IMR-90 (cell line): ENCODE results near the gene TMEM92. TPM values are rescaled to one million over a fixed set of nuclear protein-coding genes. Genes with fewer than 3 reads are reported as not detected.
A peak's percentile ranks its signal among the peaks of the same experiment; 100 is the strongest.

Source experiments
- ATAC-seq: fragments of 200-7000 bp; cut with Tn5 transposase; 2 replicates; pipeline ENCODE4 v1.9.1; 2020; ENCODE audit warnings: low read depth, mild to moderate bottlenecking, moderate library complexity
- BruUV-seq: library from RNA; stranded (reverse); fragments of 400-500 nt; replicated peaks from 2 replicates; lab custom pipeline; 2021; lab: Mats Ljungman, UMichigan
- CTCF ChIA-PET: fragments of 300-600 bp; formaldehyde crosslinking; extraction: SDS; loops from one replicate; lab custom pipeline; 2021; ENCODE audit warnings: antibody characterized with exemption; lab: Yijun Ruan, JAX
- POLR2A ChIA-PET: fragments of 300-600 bp; sonication (Branson Sonifier 250); formaldehyde crosslinking; loops from one replicate; lab custom pipeline; 2022; ENCODE audit warnings: antibody characterized with exemption; ENCODE audit not compliant: unreplicated experiment; lab: Charles Lee
- DNase-seq: peaks from one replicate; pipeline ENCODE4 v3.0.0; 2013
- H2AFZ ChIP-seq: replicated peaks from 2 replicates; pipeline ENCODE3; 2013; ENCODE audit warnings: low read length, mild to moderate bottlenecking; ENCODE audit not compliant: poor library complexity
- H2AK5ac ChIP-seq: 2 replicates; pipeline ENCODE4 v1.6.1; 2013; ENCODE audit warnings: low read depth, low read length, inconsistent platforms
- H2AK9ac ChIP-seq: replicated peaks from 2 replicates; pipeline ENCODE3; 2013; ENCODE audit warnings: mild to moderate bottlenecking, low read depth, low read length, moderate library complexity; ENCODE audit not compliant: poor library complexity
- H2BK120ac ChIP-seq: 2 replicates; pipeline ENCODE4 v1.6.1; 2013; ENCODE audit warnings: low read depth, low read length, inconsistent platforms
- H2BK15ac ChIP-seq: 3 replicates; pipeline ENCODE4 v1.6.1; 2013; ENCODE audit warnings: low read depth, low read length, inconsistent platforms
- H2BK20ac ChIP-seq: 2 replicates; pipeline ENCODE4 v1.6.1; 2013; ENCODE audit warnings: low read depth, mild to moderate bottlenecking, inconsistent platforms, low read length, moderate library complexity
- H2BK5ac ChIP-seq: 2 replicates; pipeline ENCODE4 v1.6.1; 2013; ENCODE audit warnings: mild to moderate bottlenecking, low read depth, low read length, inconsistent platforms; ENCODE audit not compliant: poor library complexity, severe bottlenecking
- H3K14ac ChIP-seq: replicated peaks from 2 replicates; pipeline ENCODE4 v1.6.1; 2013; ENCODE audit warnings: low read depth, low read length, inconsistent platforms
- H3K18ac ChIP-seq: 2 replicates; pipeline ENCODE4 v1.6.1; 2013; ENCODE audit warnings: low read depth, low read length, control low read depth
- H3K23ac ChIP-seq: 2 replicates; pipeline ENCODE4 v1.6.1; 2013; ENCODE audit warnings: low read depth, low read length, inconsistent platforms
- H3K27ac ChIP-seq: 2 replicates; pipeline ENCODE4 v1.5.1; 2013; ENCODE audit warnings: mild to moderate bottlenecking, control low read depth, low read length; ENCODE audit not compliant: insufficient read depth
- H3K27me3 ChIP-seq: 2 replicates; pipeline ENCODE4 v1.6.1; 2013; ENCODE audit warnings: low read length; ENCODE audit not compliant: control insufficient read depth, insufficient read depth
- H3K36me3 ChIP-seq: 2 replicates; pipeline ENCODE4 v1.6.1; 2013; ENCODE audit warnings: low read length, mixed read lengths; ENCODE audit not compliant: control insufficient read depth, insufficient read depth
- H3K4ac ChIP-seq: 2 replicates; pipeline ENCODE4 v1.6.1; 2013; ENCODE audit warnings: low read depth, low read length, inconsistent platforms
- H3K4me1 ChIP-seq: 2 replicates; pipeline ENCODE4 v1.6.1; 2013; ENCODE audit warnings: low read length, mixed read lengths; ENCODE audit not compliant: control insufficient read depth, insufficient read depth
- H3K4me2 ChIP-seq: 2 replicates; pipeline ENCODE4 v1.6.1; 2013; ENCODE audit warnings: low read depth, mild to moderate bottlenecking, control low read depth, low read length, moderate library complexity
- H3K4me3 ChIP-seq: 2 replicates; pipeline ENCODE4 v1.5.1; 2013; ENCODE audit warnings: low read depth, mild to moderate bottlenecking, control low read depth, low read length, moderate library complexity; ENCODE audit not compliant: insufficient read depth
- H3K56ac ChIP-seq: 2 replicates; pipeline ENCODE4 v1.6.1; 2013; ENCODE audit warnings: low read length, inconsistent platforms; ENCODE audit not compliant: insufficient read depth; ENCODE audit errors: extremely low read depth
- H3K79me1 ChIP-seq, 2 experiments: 2 replicates each; pipeline ENCODE4 v1.6.1; 2013; ENCODE audit warnings: low read length in 2 of 2, inconsistent platforms in 1 of 2, low read depth in 1 of 2
- H3K9ac ChIP-seq: 2 replicates; pipeline ENCODE4 v1.6.1; 2013; ENCODE audit warnings: low read depth, low read length, control low read depth
- H3K9me1 ChIP-seq: 2 replicates; pipeline ENCODE4 v1.6.1; 2013; ENCODE audit warnings: low read length, inconsistent platforms; ENCODE audit not compliant: insufficient read depth
- H3K9me3 ChIP-seq: 2 replicates; pipeline ENCODE4 v1.6.1; 2013; ENCODE audit warnings: low read length; ENCODE audit not compliant: control insufficient read depth, insufficient read depth
- H4K20me1 ChIP-seq: 2 replicates; pipeline ENCODE4 v1.6.1; 2013; ENCODE audit warnings: low read length, inconsistent platforms; ENCODE audit not compliant: insufficient read depth
- H4K5ac ChIP-seq: 2 replicates; pipeline ENCODE4 v1.6.1; 2013; ENCODE audit warnings: mild to moderate bottlenecking, low read depth, low read length, control low read depth
- H4K8ac ChIP-seq, 2 experiments: 2 replicates each; pipeline ENCODE4 v1.6.1; 2013; ENCODE audit warnings: low read depth in 2 of 2, low read length in 2 of 2, control low read depth in 1 of 2, inconsistent platforms in 1 of 2
- H4K91ac ChIP-seq: 2 replicates; pipeline ENCODE4 v1.6.1; 2013; ENCODE audit warnings: low read depth, low read length, inconsistent platforms; ENCODE audit not compliant: insufficient read depth
- BHLHE40 ChIP-seq: fragments of 150-350 bp; IDR thresholded peaks from 2 replicates; pipeline ENCODE4 v1.6.1; 2016; ENCODE audit warnings: mild to moderate bottlenecking, low read depth, low read length
- CHD1 ChIP-seq: IDR thresholded peaks from 2 replicates; pipeline ENCODE4 v1.6.1; 2012; ENCODE audit warnings: low read depth, low read length, improper control_type of control experiment
- FOS ChIP-seq: fragments of 150-350 bp; IDR thresholded peaks from 2 replicates; pipeline ENCODE4 v1.6.1; 2016; ENCODE audit warnings: low read depth, low read length
- MAFK ChIP-seq: IDR thresholded peaks from 2 replicates; pipeline ENCODE4 v1.6.1; 2012; ENCODE audit warnings: low read depth, low read length, improper control_type of control experiment
- NFE2L2 ChIP-seq: fragments of 150-350 bp; IDR thresholded peaks from 2 replicates; pipeline ENCODE4 v1.6.1; 2016; ENCODE audit warnings: low read depth, mild to moderate bottlenecking, low read length
- POLR2A ChIP-seq: IDR thresholded peaks from 2 replicates; pipeline ENCODE4 v1.6.1; 2012; ENCODE audit warnings: mild to moderate bottlenecking, low read depth, low read length
- SMC3 ChIP-seq: fragments of 150-350 bp; IDR thresholded peaks from 2 replicates; pipeline ENCODE4 v1.6.1; 2016; ENCODE audit warnings: low read depth, mild to moderate bottlenecking, antibody characterized with exemption, low read length, moderate library complexity
- WGBS, 2 experiments: methylation state at CpG; one replicate each; pipeline versions ENCODE4 v1.1.5 to v1.1.7; 2013; ENCODE audit warnings: missing lambda C conversion rate in 2 of 2; ENCODE audit not compliant: insufficient read length in 1 of 2; ENCODE audit errors: extremely low coverage in 2 of 2; 5-methylcytosine and 5-hydroxymethylcytosine counted together
- dilution Hi-C: fragments of 300-500 bp; cut with HindIII; formaldehyde crosslinking; loops from one replicate; pipeline ENCODE4 v1.14.3; 2018; ENCODE audit warnings: low sequenced_read_pairs; ENCODE audit not compliant: unreplicated experiment
- in situ Hi-C: fragments of 300-500 bp; cut with MboI; formaldehyde crosslinking; loops from 3 replicates; pipeline ENCODE4 v1.14.3; 2019; ENCODE audit warnings: low sequenced_read_pairs, inconsistent platforms, mixed read lengths
- intact Hi-C: fragments of 100-400 bp; cut with micrococcal nuclease; formaldehyde crosslinking; loops from 2 replicates; pipeline ENCODE4 v1.10.0; 2022
- polyA plus RNA-seq, 3 experiments: library from polyadenylated mRNA; depleted of rRNA; stranded (reverse); fragments of >200 nt; gene quantifications; 2 replicates each; pipeline ENCODE4 v1.2.3, GENCODE V29; 2012; ENCODE audit warnings: low replicate concordance in 1 of 3
- total RNA-seq: library from RNA; depleted of rRNA; stranded (reverse); fragments of >200 nt; gene quantifications from 2 replicates; pipeline ENCODE4 v1.2.3, GENCODE V29; 2012
- TF ChIP-seq, protein P1 (sequence below): fragments of 150-350 bp; IDR thresholded peaks from 2 replicates; pipeline ENCODE4 v1.6.1; 2017; ENCODE audit warnings: mild to moderate bottlenecking, antibody characterized with exemption, low read length, low read depth

The TMEM92 gene
- total and polyA plus RNA-seq, 2 of the 4 experiments (the other 2 are of a cell fraction), result 0.18 to 1.7 TPM

- no peak overlapping the region for H4K5ac ChIP-seq
- 0 out of 2 replicates have a peak overlapping the region, but pooled peaks have one; percentile 14 for H2BK20ac ChIP-seq
- no peak overlapping the region for H3K14ac ChIP-seq
- peaks cover 7% of the 10 kb centered on the region; the same call in 1 of the 2 replicates for H3K4me1 ChIP-seq
- ATAC-seq, result peak; percentile 45
- CTCF ChIA-PET, result no interaction called here
- TF ChIP-seq FOS, result no peak
- no peak for TF ChIP-seq NFE2L2
- no peak for TF ChIP-seq CHD1
- TF ChIP-seq, protein P1, sequence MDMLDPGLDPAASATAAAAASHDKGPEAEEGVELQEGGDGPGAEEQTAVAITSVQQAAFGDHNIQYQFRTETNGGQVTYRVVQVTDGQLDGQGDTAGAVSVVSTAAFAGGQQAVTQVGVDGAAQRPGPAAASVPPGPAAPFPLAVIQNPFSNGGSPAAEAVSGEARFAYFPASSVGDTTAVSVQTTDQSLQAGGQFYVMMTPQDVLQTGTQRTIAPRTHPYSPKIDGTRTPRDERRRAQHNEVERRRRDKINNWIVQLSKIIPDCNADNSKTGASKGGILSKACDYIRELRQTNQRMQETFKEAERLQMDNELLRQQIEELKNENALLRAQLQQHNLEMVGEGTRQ, result no peak
- no peak for TF ChIP-seq MAFK
- no peak for TF ChIP-seq BHLHE40
- no peak for TF ChIP-seq SMC3
- TF ChIP-seq POLR2A, result no peak
- H2BK5ac ChIP-seq, result no peak overlapping the region
- no peak overlapping the region for H3K27ac ChIP-seq
- no peak overlapping the region for H3K4me2 ChIP-seq
- H3K56ac ChIP-seq, result no peak overlapping the region
- H4K8ac ChIP-seq, result no peak overlapping the region
- no peaks in the 10 kb centered on the region for H3K27me3 ChIP-seq
- H3K4me3 ChIP-seq, result no peak overlapping the region
- H2AK9ac ChIP-seq, result peak overlapping the region; percentile 28
- intact Hi-C loops (no loop called here), in situ Hi-C loops (no loop called here), dilution Hi-C loops (no loop called here)
- H3K4ac ChIP-seq, result peak overlapping the region; percentile 27; the same call in 1 of the 2 replicates
- H2AK5ac ChIP-seq, result no peak overlapping the region; the same call in 1 of the 2 replicates
- no peaks in the 10 kb centered on the region for H4K20me1 ChIP-seq
- H3K36me3 ChIP-seq, result no peaks in the 10 kb centered on the region
- POLR2A ChIA-PET, result no interaction called here
- no peak overlapping the region; the same call in 1 of the 2 replicates for H4K91ac ChIP-seq
- no peak overlapping the region; the same call in 1 of the 2 replicates for H3K18ac ChIP-seq
- H3K9me1 ChIP-seq, result peaks cover 4% of the 10 kb centered on the region; the same call in 1 of the 2 replicates
- no peak overlapping the region for H2BK15ac ChIP-seq
- no peak overlapping the region for H2AFZ ChIP-seq
- no peak overlapping the region for H3K9ac ChIP-seq
- 0 out of 2 replicates have a peak overlapping the region, but pooled peaks have one; percentile 8 for H2BK120ac ChIP-seq
- DNase-seq, result peak; percentile 48
- H3K9me3 ChIP-seq, result no peaks in the 10 kb centered on the region
- no TSS peak for BruUV-seq
- peaks cover 0 to 5% of the 10 kb centered on the region in 2 experiments; a peak in 1 of 4 replicates for H3K79me1 ChIP-seq
- WGBS, 2 experiments, result 71% methylated on average over 2 of the region's 13 CpGs; no CpG with 5 or more reads in 1 of the 2 experiments
- no peak overlapping the region for H3K23ac ChIP-seq
Observed at GRCh38 chr17:50258647-50259476, 15.4 kb upstream of the TMEM92 start.
